DND-41 (cell line): Measurements from ENCODE around the gene TMEM165.

Experiments used
- ATAC-seq: fragments of 200-7000 bp; cut with Tn5 transposase; 3 replicates; pipeline ENCODE4 v1.9.1; 2021; ENCODE audit warnings: low read depth; ENCODE audit not compliant: insufficient read depth
- DNase-seq: peaks from one replicate; pipeline ENCODE4 v3.0.0-alpha.2; 2020
- H2AFZ ChIP-seq: 2 replicates; pipeline ENCODE4 v1.6.0; 2012; ENCODE audit warnings: low read depth, low read length
- H3K27ac ChIP-seq: 2 replicates; pipeline ENCODE4 v1.5.1; 2012; ENCODE audit warnings: low read length, inconsistent platforms
- H3K27me3 ChIP-seq: fragments of 200-600 bp; sonication (generic); 2 replicates; pipeline ENCODE4 v1.6.0; 2012; ENCODE audit warnings: low read length, mild to moderate bottlenecking, inconsistent platforms; ENCODE audit not compliant: insufficient read depth, poor library complexity
- H3K36me3 ChIP-seq: 2 replicates; pipeline ENCODE4 v1.5.1; 2012; ENCODE audit warnings: low read length, inconsistent platforms; ENCODE audit not compliant: insufficient read depth
- H3K4me1 ChIP-seq: 2 replicates; pipeline ENCODE4 v1.5.1; 2012; ENCODE audit warnings: mild to moderate bottlenecking, low read length; ENCODE audit not compliant: insufficient read depth
- H3K4me2 ChIP-seq: 2 replicates; pipeline ENCODE4 v1.6.0; 2012; ENCODE audit warnings: mild to moderate bottlenecking, moderate library complexity, low read length, inconsistent platforms; ENCODE audit not compliant: insufficient read depth
- H3K4me3 ChIP-seq, 2 experiments: fragments of 200-600 bp in 1 of 2; shearing (Covaris generic) in 1 of 2; 2 replicates each; pipeline ENCODE4 v1.5.1; 2012 to 2016; ENCODE audit warnings: inconsistent platforms in 2 of 2, low read length in 2 of 2, mild to moderate bottlenecking in 2 of 2, low read depth in 1 of 2, moderate library complexity in 1 of 2
- H3K79me2 ChIP-seq: 2 replicates; pipeline ENCODE4 v1.6.0; 2012; ENCODE audit warnings: low read length, inconsistent platforms; ENCODE audit not compliant: insufficient read depth
- H3K9ac ChIP-seq: 2 replicates; pipeline ENCODE4 v1.6.0; 2012; ENCODE audit warnings: low read depth, mild to moderate bottlenecking, inconsistent platforms, low read length, moderate library complexity
- H3K9me3 ChIP-seq: 2 replicates; pipeline ENCODE4 v1.5.1; 2012; ENCODE audit warnings: low read length, moderate library complexity, mild to moderate bottlenecking, inconsistent platforms; ENCODE audit not compliant: insufficient read depth, severe bottlenecking
- H4K20me1 ChIP-seq: 2 replicates; pipeline ENCODE4 v1.6.0; 2012; ENCODE audit warnings: low read length; ENCODE audit not compliant: insufficient read depth
- EZH2 ChIP-seq: IDR thresholded peaks from 3 replicates; pipeline ENCODE4 v1.6.1; 2012; ENCODE audit warnings: borderline replicate concordance, low read depth, mild to moderate bottlenecking, moderate library complexity, low read length, inconsistent platforms; ENCODE audit not compliant: severe bottlenecking
- TF ChIP-seq, protein P1 (sequence below): IDR thresholded peaks from 2 replicates; pipeline ENCODE4 v1.5.1; 2012; ENCODE audit warnings: borderline replicate concordance, low read length, moderate library complexity, mild to moderate bottlenecking; ENCODE audit not compliant: poor library complexity, severe bottlenecking; ENCODE audit errors: extremely low read depth

TMEM165 gene

DNA sequence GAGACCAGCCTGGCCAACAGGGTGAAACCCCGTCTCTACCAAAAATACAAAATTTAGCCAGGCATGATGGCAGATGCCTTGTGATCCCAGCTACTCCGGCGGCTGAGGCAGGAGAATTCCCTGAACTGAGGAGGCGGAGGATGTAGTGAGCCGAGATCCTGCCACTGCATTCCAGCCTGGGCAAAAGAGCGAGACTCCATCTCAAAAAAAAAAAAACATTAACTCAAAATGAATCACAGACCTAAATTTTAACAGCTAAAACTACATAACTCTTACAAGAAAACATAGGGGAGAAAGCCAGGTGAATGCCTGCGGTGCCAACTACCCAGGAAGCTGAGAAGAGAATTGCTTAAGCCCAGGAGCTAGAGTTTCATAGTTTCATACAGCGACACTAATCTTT, 54.8 kb downstream of the TMEM165 start:
- no peak for ATAC-seq

GRCh38 chr4:55458164-55458563, 62.4 kb downstream of the TMEM165 start:
- Histone ChIP-seq H3K9me3 (no peaks in the 10 kb centered on the region), H3K27ac (no peak overlapping the region), H3K79me2 (no peaks in the 10 kb centered on the region), H3K4me1 (no peaks in the 10 kb centered on the region), H4K20me1 (no peaks in the 10 kb centered on the region), H3K27me3 (no peaks in the 10 kb centered on the region), H2AFZ (no peak overlapping the region), H3K4me2 (no peak overlapping the region), H3K9ac (no peak overlapping the region), H3K36me3 (peaks cover 17% of the 10 kb centered on the region; the same call in 1 of the 2 replicates), H3K4me3 (no peak overlapping the region)
- DNase-seq (no peak), ATAC-seq (no peak)
- no peak for TF ChIP-seq EZH2
- TF ChIP-seq, protein P1, sequence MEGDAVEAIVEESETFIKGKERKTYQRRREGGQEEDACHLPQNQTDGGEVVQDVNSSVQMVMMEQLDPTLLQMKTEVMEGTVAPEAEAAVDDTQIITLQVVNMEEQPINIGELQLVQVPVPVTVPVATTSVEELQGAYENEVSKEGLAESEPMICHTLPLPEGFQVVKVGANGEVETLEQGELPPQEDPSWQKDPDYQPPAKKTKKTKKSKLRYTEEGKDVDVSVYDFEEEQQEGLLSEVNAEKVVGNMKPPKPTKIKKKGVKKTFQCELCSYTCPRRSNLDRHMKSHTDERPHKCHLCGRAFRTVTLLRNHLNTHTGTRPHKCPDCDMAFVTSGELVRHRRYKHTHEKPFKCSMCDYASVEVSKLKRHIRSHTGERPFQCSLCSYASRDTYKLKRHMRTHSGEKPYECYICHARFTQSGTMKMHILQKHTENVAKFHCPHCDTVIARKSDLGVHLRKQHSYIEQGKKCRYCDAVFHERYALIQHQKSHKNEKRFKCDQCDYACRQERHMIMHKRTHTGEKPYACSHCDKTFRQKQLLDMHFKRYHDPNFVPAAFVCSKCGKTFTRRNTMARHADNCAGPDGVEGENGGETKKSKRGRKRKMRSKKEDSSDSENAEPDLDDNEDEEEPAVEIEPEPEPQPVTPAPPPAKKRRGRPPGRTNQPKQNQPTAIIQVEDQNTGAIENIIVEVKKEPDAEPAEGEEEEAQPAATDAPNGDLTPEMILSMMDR = no peak

More for the DNA sequence above, 54.8 kb downstream of the TMEM165 start:
- H3K79me2 ChIP-seq = no peaks in the 10 kb centered on the region
- H3K9ac ChIP-seq = no peak overlapping the region
- no peaks in the 10 kb centered on the region for H3K27me3 ChIP-seq
- H3K4me1 ChIP-seq = peaks cover 8% of the 10 kb centered on the region
- H2AFZ ChIP-seq = no peak overlapping the region
- no peak overlapping the region for H3K4me3 ChIP-seq
- no peak for DNase-seq
- H3K27ac ChIP-seq = no peak overlapping the region
- peaks cover 40% of the 10 kb centered on the region for H3K36me3 ChIP-seq
- H3K4me2 ChIP-seq = no peak overlapping the region
- TF ChIP-seq EZH2 = no peak
- TF ChIP-seq, protein P1 = no peak
- H4K20me1 ChIP-seq = no peaks in the 10 kb centered on the region
- H3K9me3 ChIP-seq = no peaks in the 10 kb centered on the region

DNA sequence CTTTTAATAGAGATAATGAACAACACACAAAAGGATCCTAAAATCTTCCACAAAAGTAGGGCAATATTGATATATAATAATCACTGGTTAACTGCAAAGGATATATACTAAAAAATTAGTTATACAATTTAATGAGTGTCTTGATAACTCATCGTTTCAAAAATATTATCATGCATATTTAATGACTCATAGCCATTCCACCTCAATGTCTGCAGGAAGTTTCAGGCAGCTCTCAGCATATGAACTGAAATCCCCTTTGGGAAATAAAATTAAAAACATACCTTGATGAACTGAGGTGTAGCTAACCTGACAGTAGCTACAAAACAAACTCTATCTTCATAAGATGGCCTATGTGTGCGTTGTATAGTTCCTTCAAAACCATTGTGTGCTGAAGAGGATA, 62.9 kb downstream of the TMEM165 start:
- H3K4me3 ChIP-seq = no peak overlapping the region
- H3K36me3 ChIP-seq = peaks cover 17% of the 10 kb centered on the region; the same call in 1 of the 2 replicates
- no peak overlapping the region for H3K4me2 ChIP-seq
- no peaks in the 10 kb centered on the region for H4K20me1 ChIP-seq
- DNase-seq (no peak), ATAC-seq (no peak)
- no peaks in the 10 kb centered on the region for H3K79me2 ChIP-seq
- TF ChIP-seq, protein P1 = no peak
- TF ChIP-seq EZH2 = no peak
- H2AFZ ChIP-seq = no peak overlapping the region
- no peak overlapping the region for H3K27ac ChIP-seq
- H3K9ac ChIP-seq = no peak overlapping the region
- H3K27me3 ChIP-seq = no peaks in the 10 kb centered on the region
- no peaks in the 10 kb centered on the region for H3K9me3 ChIP-seq
- H3K4me1 ChIP-seq = no peaks in the 10 kb centered on the region

DNA sequence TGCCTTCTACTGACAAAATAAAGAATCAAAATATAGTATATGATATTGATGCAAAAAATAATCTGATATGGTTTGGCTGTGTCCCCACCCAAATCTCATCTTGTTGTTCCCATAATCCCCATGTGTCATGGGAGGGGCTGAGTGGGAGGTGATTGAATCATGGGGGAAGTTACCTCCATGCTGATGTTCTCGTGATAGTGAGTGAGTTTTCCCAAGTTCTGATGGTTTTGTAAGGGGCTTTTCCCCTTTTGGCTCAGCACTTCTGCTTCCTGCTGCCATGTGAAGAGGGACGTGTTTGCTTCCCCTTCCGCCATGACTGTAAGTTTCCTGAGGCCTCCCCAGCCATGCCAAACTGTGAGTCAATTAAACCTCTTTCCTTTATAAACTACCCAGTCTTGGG, 70.2 kb downstream of the TMEM165 start:
- H3K27ac ChIP-seq = no peak overlapping the region
- TF ChIP-seq, protein P1 = no peak
- no peak for TF ChIP-seq EZH2

More for the DNA sequence above, 70.2 kb downstream of the TMEM165 start:
- Histone ChIP-seq H3K4me2 (no peak overlapping the region), H4K20me1 (no peaks in the 10 kb centered on the region), H2AFZ (no peak overlapping the region), H3K27me3 (no peaks in the 10 kb centered on the region), H3K79me2 (no peaks in the 10 kb centered on the region), H3K4me3 (no peak overlapping the region), H3K9me3 (no peaks in the 10 kb centered on the region), H3K9ac (no peak overlapping the region), H3K4me1 (no peaks in the 10 kb centered on the region), H3K36me3 (peaks cover 36% of the 10 kb centered on the region)
- ATAC-seq (no peak), DNase-seq (no peak)
